ENCODE results near the gene PSMB3.

- TF ChIP-seq POLR2AphosphoS5 (IDR thresholded peaks at IDR 0.05) (peak in 2 of 3 donors; percentile 7 to 53), CTCF (IDR thresholded peaks at IDR 0.05) (no peak)
Measured at GRCh38 chr17:38704606-38705522, 47.7 kb upstream of the PSMB3 start, which contains the start of gene MLLT6.

Measured in breast epithelium (tissue), 3 donors.